ENCODE results near the gene ARV1. TPM values are rescaled to one million over a fixed set of nuclear protein-coding genes. Genes with fewer than 3 reads are reported as not detected.
"Not testable (repeated sequence)": the region's sequence is repeated elsewhere in the genome, so short reads cannot be mapped to it uniquely, and the experiment has no call there.

ARV1 gene
- total and polyA plus RNA-seq, 10 of the 15 experiments (the other 5 are each of a cell fraction or from before 2014, with no cell fraction given), result 23.2 to 55.1 (median 35.6) TPM

GRCh38 chr1:231046730-231047395 is 68.0 kb downstream of the ARV1 start:
- intact Hi-C loops (cut with micrococcal nuclease; ENCODE audit: unreplicated experiment), result no loop called here
- CTCF ChIA-PET, result interaction anchor here (1.0 to 1.2 kb wide), 2 partner anchors 60 to 131 kb away, joined by 4 read pairs; no protein-coding TSS in a partner anchor
- Histone ChIP-seq H3K36me3 (ENCODE audit: control insufficient read depth in 2 of 2, insufficient read depth in 2 of 2, low read length in 1 of 2) (no peaks in the 10 kb centered on the region), H4K20me1 (ENCODE audit: control insufficient read depth, insufficient read depth) (no peaks in the 10 kb centered on the region), H3K27ac (ENCODE audit: control insufficient read depth, insufficient read depth) (no peak overlapping the region), H3K4me3 (no peak overlapping the region), H3K9me3 (replicated peaks; ENCODE audit: control insufficient read depth, insufficient read depth, low read length) (no peaks in the 10 kb centered on the region; the same call in 2 of the 3 replicates), H2AFZ (ENCODE audit: control insufficient read depth, low read depth, low read length) (no peak overlapping the region), H3K4me1 (ENCODE audit: control insufficient read depth, insufficient read depth, low read length) (no peaks in the 10 kb centered on the region), H3K9ac (ENCODE audit: control insufficient read depth, insufficient read depth, low read length) (no peak overlapping the region), H3K27me3 (replicated peaks in 1 of 2; ENCODE audit: control insufficient read depth in 2 of 2, insufficient read depth in 2 of 2, low read length in 1 of 2) (no peaks in the 10 kb centered on the region; a peak in 2 of 4 replicates), H3K79me2 (ENCODE audit: control insufficient read depth, insufficient read depth, low read length) (no peaks in the 10 kb centered on the region), H3K4me2 (ENCODE audit: control insufficient read depth, insufficient read depth) (no peak overlapping the region)
- DNase-seq (ENCODE audit: low read depth, low spot score), result no peak
- POLR2A ChIA-PET, result no interaction called here
- WGBS (ENCODE audit: insufficient coverage, insufficient replicate concordance, low lambda C conversion rate, missing lambda C conversion rate), result 5% methylated on average over 2 of the region's 2 CpGs
- TF ChIP-seq BHLHE40 (IDR thresholded peaks at IDR 0.05; ENCODE audit: borderline replicate concordance in 1 of 2, low read depth in 2 of 2, low read length in 1 of 2), result no peak
- no TSS peak for BruUV-seq (replicated peaks)
- SMC1A ChIA-PET (ENCODE audit: uncharacterized antibody, unreplicated experiment), result interaction anchor here (0.6 kb wide), 1 partner anchor 99 kb away, joined by 3 read pairs; no protein-coding TSS in a partner anchor
- FAIRE-seq, result no peak
- RAD21 ChIA-PET (ENCODE audit: unreplicated experiment), result no interaction called here
- no peak for ATAC-seq
- in situ Hi-C loops (cut with MboI), result no loop called here

DNA sequence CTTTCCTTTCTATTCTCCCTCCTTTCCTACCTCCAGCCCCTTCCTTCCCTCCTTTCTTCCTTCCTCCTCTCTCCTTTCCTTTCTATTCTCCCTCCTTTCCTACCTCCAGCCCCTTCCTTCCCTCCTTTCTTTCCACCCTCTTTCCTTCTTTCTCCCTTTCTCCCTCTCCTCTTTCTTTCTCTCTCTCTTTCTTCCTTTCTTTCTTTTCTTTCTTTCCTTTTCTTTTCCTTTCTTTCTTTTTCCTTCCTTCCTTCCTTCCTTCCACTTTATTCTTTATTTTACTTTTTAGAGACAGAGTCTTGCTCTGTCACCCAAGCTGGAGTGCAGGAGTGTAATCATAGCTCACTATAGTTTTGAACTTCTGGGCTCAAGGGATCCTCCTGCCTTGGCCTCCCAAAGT is 68.6 kb downstream of the ARV1 start:
- FAIRE-seq; DNase-seq (ENCODE audit: low read depth, low spot score); H3K27me3 ChIP-seq (replicated peaks in 1 of 2; ENCODE audit: control insufficient read depth in 2 of 2, insufficient read depth in 2 of 2, low read length in 1 of 2); H3K4me1 ChIP-seq (ENCODE audit: control insufficient read depth, insufficient read depth, low read length); intact Hi-C loops (cut with micrococcal nuclease; ENCODE audit: unreplicated experiment); H3K9ac ChIP-seq (ENCODE audit: control insufficient read depth, insufficient read depth, low read length); H3K79me2 ChIP-seq (ENCODE audit: control insufficient read depth, insufficient read depth, low read length); ATAC-seq; H3K36me3 ChIP-seq (ENCODE audit: control insufficient read depth in 2 of 2, insufficient read depth in 2 of 2, low read length in 1 of 2); H3K9me3 ChIP-seq (replicated peaks; ENCODE audit: control insufficient read depth, insufficient read depth, low read length); CTCF ChIA-PET; H4K20me1 ChIP-seq (ENCODE audit: control insufficient read depth, insufficient read depth); H2AFZ ChIP-seq (ENCODE audit: control insufficient read depth, low read depth, low read length); RAD21 ChIA-PET (ENCODE audit: unreplicated experiment); in situ Hi-C loops (cut with MboI); POLR2A ChIA-PET; H3K27ac ChIP-seq (ENCODE audit: control insufficient read depth, insufficient read depth); H3K4me3 ChIP-seq; H3K4me2 ChIP-seq (ENCODE audit: control insufficient read depth, insufficient read depth); BruUV-seq (replicated peaks); SMC1A ChIA-PET (ENCODE audit: uncharacterized antibody, unreplicated experiment): not testable (repeated sequence)

DNA sequence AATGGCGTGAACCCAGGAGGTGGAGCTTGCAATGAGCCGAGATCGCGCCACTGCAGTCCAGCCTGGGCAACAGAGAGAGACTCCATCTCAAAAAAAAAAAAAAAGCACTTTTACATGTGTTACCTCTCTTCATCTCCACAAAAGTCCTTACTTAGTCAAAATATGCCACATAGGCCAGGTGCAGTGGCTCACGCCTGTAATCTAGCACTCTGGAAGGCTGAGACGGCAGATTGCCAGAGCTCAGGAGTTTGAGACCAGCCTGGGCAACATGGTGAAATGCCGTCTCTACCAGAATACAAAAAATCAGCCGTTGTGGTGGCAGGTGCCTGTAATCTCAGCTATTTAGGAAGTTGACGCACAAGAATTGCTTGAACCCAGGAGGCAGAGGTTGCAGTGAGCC is 69.5 kb downstream of the ARV1 start:
- H3K9ac ChIP-seq (ENCODE audit: control insufficient read depth, insufficient read depth, low read length); H3K27me3 ChIP-seq (replicated peaks in 1 of 2; ENCODE audit: control insufficient read depth in 2 of 2, insufficient read depth in 2 of 2, low read length in 1 of 2); RAD21 ChIA-PET (ENCODE audit: unreplicated experiment); intact Hi-C loops (cut with micrococcal nuclease; ENCODE audit: unreplicated experiment); H3K36me3 ChIP-seq (ENCODE audit: control insufficient read depth in 2 of 2, insufficient read depth in 2 of 2, low read length in 1 of 2); H3K9me3 ChIP-seq (replicated peaks; ENCODE audit: control insufficient read depth, insufficient read depth, low read length); H3K27ac ChIP-seq (ENCODE audit: control insufficient read depth, insufficient read depth); H2AFZ ChIP-seq (ENCODE audit: control insufficient read depth, low read depth, low read length); H3K4me3 ChIP-seq; H3K4me1 ChIP-seq (ENCODE audit: control insufficient read depth, insufficient read depth, low read length); POLR2A ChIA-PET; H4K20me1 ChIP-seq (ENCODE audit: control insufficient read depth, insufficient read depth); in situ Hi-C loops (cut with MboI); DNase-seq (ENCODE audit: low read depth, low spot score); SMC1A ChIA-PET (ENCODE audit: uncharacterized antibody, unreplicated experiment); CTCF ChIA-PET; FAIRE-seq; H3K79me2 ChIP-seq (ENCODE audit: control insufficient read depth, insufficient read depth, low read length); ATAC-seq; H3K4me2 ChIP-seq (ENCODE audit: control insufficient read depth, insufficient read depth); BruUV-seq (replicated peaks): not testable (repeated sequence)
- 64% methylated on average over 9 of the region's 9 CpGs for WGBS (ENCODE audit: insufficient coverage, insufficient replicate concordance, low lambda C conversion rate, missing lambda C conversion rate)
